ENCODE data around the gene PEX11A. TPM values are rescaled to one million over a fixed set of nuclear protein-coding genes. Genes with fewer than 3 reads are reported as not detected.

PEX11A gene
- total and polyA plus RNA-seq, 2 donors (not counting 1 experiment from before 2014, with no cell fraction given), result 0.78 to 2.4 TPM

DNA sequence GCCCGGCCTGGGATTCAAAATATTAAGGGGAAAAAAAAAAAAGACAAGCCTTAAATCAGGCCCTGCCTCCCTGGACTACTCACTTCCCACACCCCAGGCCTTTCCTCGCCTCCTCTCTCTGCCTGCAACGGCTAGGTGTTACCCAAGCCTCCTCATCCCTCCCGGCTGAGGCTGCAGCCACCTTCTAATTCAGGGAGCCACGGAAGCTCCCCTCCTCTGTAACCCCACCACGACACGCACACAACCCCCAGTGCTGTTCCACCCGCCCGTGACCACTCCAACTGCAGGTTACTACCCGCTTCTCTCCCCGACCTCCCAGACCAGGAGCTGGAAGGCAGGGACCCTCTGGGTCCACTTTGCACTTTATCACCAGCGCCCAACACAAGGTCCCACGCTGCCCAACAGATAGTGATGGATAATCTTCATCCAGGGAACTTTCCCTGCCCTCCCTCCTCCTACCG, 36.2 kb downstream of the PEX11A start:
- DNase-seq, result no peak
- Mint-ChIP-seq H3K9me3 (ENCODE audit: insufficient read depth) (no peaks in the 10 kb centered on the region), H3K4me3 (peak overlapping the region; percentile 78), H3K4me1 (peaks cover 11% of the 10 kb centered on the region), H3K27ac (no peak overlapping the region), H3K27me3 (peaks cover 43% of the 10 kb centered on the region)
- Histone ChIP-seq H3K79me2 (ENCODE audit: control insufficient read depth, insufficient read depth, low read length) (no peaks in the 10 kb centered on the region), H3K36me3 (replicated peaks in 1 of 2; ENCODE audit: control extremely low read depth in 1 of 2, control insufficient read depth in 1 of 2, extremely low read depth in 1 of 2, insufficient read depth in 2 of 2, low read length in 1 of 2) (no peaks in the 10 kb centered on the region), H2AFZ (ENCODE audit: insufficient read depth, low read depth, low read length, poor library complexity, severe bottlenecking) (peak overlapping the region; percentile 56), H3K4me3 (ENCODE audit: control extremely low read depth in 1 of 5, extremely low read depth in 1 of 5, insufficient read depth in 1 of 5, low read depth in 2 of 5, low read length in 4 of 5) (peak overlapping the region in 1 of 5 experiments; percentile 15), H3K4me2 (replicated peaks; ENCODE audit: low read depth, low read length, poor library complexity, severe bottlenecking) (peak overlapping the region; percentile 65), H3K27ac (ENCODE audit: low read length in 2 of 2) (no peak overlapping the region), H3K4me1 (ENCODE audit: control insufficient read depth in 2 of 2, insufficient read depth in 2 of 2, low read length in 2 of 2) (peaks cover 10% of the 10 kb centered on the region in 2 donors), H3K9me3 (ENCODE audit: control extremely low read depth in 1 of 3, control insufficient read depth in 2 of 3, insufficient read depth in 1 of 3, low read length in 2 of 3) (peaks cover 0 to 6% (median 0%) of the 10 kb centered on the region in 3 donors), H4K20me1 (ENCODE audit: control insufficient read depth, insufficient read depth, low read length, poor library complexity, severe bottlenecking) (no peaks in the 10 kb centered on the region), H3K9ac (ENCODE audit: low read length) (no peak overlapping the region), H3K27me3 (replicated peaks in 1 of 4; ENCODE audit: control extremely low read depth in 1 of 4, control insufficient read depth in 3 of 4, insufficient read depth in 4 of 4, low read length in 3 of 4) (peaks cover 0 to 28% (median 17%) of the 10 kb centered on the region in 4 experiments)
- 44% methylated on average over 13 of the region's 14 CpGs for WGBS (ENCODE audit: insufficient coverage)
- ChIA-PET POLR2A (no interaction called here), CTCF (no interaction called here)
- intact Hi-C loops (cut with micrococcal nuclease), result no loop called here
- no peak for ATAC-seq (ENCODE audit: low read depth)
- TF ChIP-seq EZH2 (IDR thresholded peaks at IDR 0.05; ENCODE audit: borderline replicate concordance, insufficient read depth, low read depth, low read length, poor library complexity, severe bottlenecking) (no peak), CTCF (IDR thresholded peaks at IDR 0.05) (no peak)

- TF ChIP-seq EZH2 (IDR thresholded peaks at IDR 0.05; ENCODE audit: borderline replicate concordance, insufficient read depth, low read depth, low read length, poor library complexity, severe bottlenecking), result no peak
- no peak for TF ChIP-seq CTCF (IDR thresholded peaks at IDR 0.05)
- ChIA-PET CTCF (no interaction called here), POLR2A (no interaction called here)
- no peak for ATAC-seq (ENCODE audit: low read depth)
- 80% methylated on average over 1 of the region's 2 CpGs for WGBS (ENCODE audit: insufficient coverage)
- Mint-ChIP-seq H3K4me1 (peaks cover 11% of the 10 kb centered on the region), H3K27me3 (peaks cover 37% of the 10 kb centered on the region), H3K9me3 (ENCODE audit: insufficient read depth) (no peaks in the 10 kb centered on the region), H3K4me3 (no peak overlapping the region), H3K27ac (no peak overlapping the region)
- no peaks in the 10 kb centered on the region for H3K36me3 ChIP-seq (replicated peaks in 1 of 2; ENCODE audit: control extremely low read depth in 1 of 2, control insufficient read depth in 1 of 2, extremely low read depth in 1 of 2, insufficient read depth in 2 of 2, low read length in 1 of 2)
- peaks cover 0 to 13% (median 0%) of the 10 kb centered on the region in 3 donors for H3K9me3 ChIP-seq (ENCODE audit: control extremely low read depth in 1 of 3, control insufficient read depth in 2 of 3, insufficient read depth in 1 of 3, low read length in 2 of 3)
- intact Hi-C loops (cut with micrococcal nuclease), result no loop called here
- H3K79me2 ChIP-seq (ENCODE audit: control insufficient read depth, insufficient read depth, low read length), result no peaks in the 10 kb centered on the region
- no peak overlapping the region for H3K4me2 ChIP-seq (replicated peaks; ENCODE audit: low read depth, low read length, poor library complexity, severe bottlenecking)
- no peak overlapping the region for H3K4me3 ChIP-seq (ENCODE audit: control extremely low read depth in 1 of 5, extremely low read depth in 1 of 5, insufficient read depth in 1 of 5, low read depth in 2 of 5, low read length in 4 of 5)
- H3K27ac ChIP-seq (ENCODE audit: low read length in 2 of 2), result no peak overlapping the region
- no peak for DNase-seq
- H4K20me1 ChIP-seq (ENCODE audit: control insufficient read depth, insufficient read depth, low read length, poor library complexity, severe bottlenecking), result no peaks in the 10 kb centered on the region
- no peak overlapping the region for H2AFZ ChIP-seq (ENCODE audit: insufficient read depth, low read depth, low read length, poor library complexity, severe bottlenecking)
- no peak overlapping the region for H3K9ac ChIP-seq (ENCODE audit: low read length)
- peaks cover 10% of the 10 kb centered on the region in 2 donors for H3K4me1 ChIP-seq (ENCODE audit: control insufficient read depth in 2 of 2, insufficient read depth in 2 of 2, low read length in 2 of 2)
- H3K27me3 ChIP-seq (replicated peaks in 1 of 4; ENCODE audit: control extremely low read depth in 1 of 4, control insufficient read depth in 3 of 4, insufficient read depth in 4 of 4, low read length in 3 of 4), result peaks cover 0 to 28% (median 17%) of the 10 kb centered on the region in 4 experiments
Observed at GRCh38 chr15:89653578-89653977, 37.0 kb downstream of the PEX11A start.
